GM19193 (cell line): Measurements from ENCODE around the gene DES.

Experiments
- POLR2A ChIP-seq: IDR thresholded peaks from 4 replicates; pipeline ENCODE4 v1.6.1; 2011; ENCODE audit not compliant: insufficient read depth, insufficient read length; ENCODE audit errors: extremely low read depth

DES gene

DNA sequence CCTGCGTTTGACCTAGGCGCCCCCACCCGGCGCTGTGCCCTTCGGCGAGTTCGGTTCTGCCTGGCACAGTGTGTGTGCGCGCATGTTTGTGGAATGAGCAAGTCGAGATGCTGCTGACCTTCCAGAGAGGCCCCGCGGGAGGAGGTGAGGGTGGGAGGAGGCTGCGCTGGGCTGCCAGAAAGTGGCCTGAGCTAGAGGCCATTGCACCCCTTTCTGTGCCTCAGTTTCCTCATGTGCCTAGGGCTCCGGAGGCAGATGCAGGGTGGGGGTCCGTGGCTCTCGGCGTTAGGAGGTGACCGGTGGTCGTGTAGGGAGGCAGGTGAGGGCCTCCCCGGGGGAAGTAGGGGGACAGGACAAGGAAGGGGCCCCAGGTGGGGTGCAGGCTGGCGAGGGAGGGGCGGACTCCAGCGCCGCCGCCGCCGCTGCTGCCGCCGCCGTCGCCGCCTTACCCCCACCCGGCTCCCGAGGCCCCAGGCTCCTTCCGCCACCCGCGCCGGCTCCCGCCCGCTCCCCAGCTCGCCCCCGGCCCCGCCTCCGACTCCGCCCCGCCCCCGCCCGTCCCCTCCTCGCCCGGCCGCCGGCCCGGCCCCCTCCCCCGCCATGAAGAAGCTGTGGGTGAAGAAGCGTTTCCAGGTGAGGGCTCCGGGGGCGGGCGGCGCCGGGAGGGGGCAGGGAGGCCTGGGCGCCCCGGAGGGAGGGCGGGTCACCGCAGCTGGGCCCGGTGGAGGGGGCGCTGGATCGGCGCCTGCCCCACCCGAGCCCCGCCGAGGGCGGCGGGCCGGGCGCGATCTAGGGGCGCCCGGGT, 23.5 kb downstream of the DES start:
- no peak for TF ChIP-seq POLR2A

DNA sequence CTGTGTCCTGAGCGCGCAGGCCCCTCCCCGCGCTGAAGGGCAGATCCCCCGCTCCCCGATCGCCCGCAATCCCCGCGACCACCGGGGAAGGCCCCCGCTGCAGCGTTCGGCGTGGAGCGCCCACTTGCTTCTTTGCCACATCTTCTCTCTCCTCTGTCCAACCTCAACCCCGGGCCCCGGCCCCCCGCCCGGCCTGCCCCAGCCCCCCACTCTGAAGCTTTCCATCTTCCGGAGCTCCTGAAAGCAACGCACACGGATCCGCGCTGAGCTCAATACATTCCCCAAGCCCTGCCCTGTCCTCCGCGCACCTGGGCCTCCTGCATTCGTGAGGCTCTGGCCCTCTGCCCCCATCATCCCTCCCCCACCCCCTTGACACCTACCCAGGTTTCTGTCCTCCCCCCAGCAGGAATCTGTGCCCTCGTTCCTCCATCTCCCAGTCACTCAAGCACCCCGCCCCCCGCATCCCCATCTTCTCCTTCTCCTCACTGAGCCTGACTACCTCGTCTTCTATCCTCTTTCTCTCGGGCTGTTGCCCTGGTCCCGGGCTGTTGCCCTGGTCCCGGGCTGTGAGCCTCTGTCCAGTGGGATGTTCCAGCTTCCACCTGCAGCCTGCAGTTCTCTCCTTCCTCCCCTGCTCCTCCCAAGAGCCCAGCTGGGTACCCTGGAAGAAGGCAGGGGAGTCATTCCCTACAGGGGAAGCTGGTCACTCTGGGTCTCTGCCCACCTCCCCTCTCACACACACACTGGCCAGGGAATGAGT, 24.3 kb downstream of the DES start:
- TF ChIP-seq POLR2A: no peak

DNA sequence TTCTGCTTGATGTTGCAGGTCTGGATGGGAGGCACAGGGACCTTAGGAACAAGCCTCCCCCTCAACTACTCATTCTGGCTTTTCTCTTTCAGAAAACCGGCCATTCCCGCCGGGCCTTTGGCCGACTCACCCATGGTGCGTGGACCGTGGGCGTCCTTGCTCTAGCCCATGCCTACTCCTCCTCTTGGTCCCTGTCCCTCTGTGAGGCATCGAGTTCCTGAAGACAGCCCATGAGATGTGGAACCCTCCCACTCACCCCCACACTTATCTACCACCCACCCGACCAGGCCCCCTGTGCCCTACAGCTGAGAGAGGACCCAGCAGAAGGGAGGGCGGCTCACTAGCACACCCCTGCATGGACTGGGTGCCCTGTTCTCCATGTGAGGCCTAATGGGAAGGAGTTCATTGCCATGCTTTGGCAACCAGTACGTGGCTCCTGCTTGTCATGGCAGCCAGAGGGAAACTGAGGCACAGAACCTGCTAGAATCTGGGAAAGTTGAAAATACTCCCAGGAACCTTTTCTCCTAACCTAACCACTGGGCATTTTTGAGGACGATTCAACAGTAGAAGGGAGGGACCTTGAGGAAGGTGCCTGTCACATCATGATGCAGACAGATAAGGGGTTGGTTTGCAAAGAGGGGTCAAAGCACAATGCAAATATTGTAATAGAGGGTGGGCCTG, 25.0 kb downstream of the DES start:
- no peak for TF ChIP-seq POLR2A

DNA sequence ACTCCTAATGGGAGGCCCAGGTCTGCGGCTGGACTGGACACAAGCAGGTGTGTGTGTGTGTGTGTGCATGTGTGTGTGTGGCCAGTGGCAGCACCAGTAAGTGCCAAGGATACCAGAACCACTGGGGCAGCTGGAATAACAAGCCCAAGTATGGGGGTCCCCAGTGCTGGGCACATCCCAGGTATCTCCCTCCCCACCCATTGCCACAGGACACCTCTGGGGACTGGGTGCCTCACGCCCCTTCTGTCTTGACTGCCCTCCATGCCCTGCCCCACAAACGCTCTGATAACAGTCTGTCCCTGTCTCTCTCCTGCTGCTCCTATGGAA, 25.5 kb downstream of the DES start:
- TF ChIP-seq POLR2A: no peak

DNA sequence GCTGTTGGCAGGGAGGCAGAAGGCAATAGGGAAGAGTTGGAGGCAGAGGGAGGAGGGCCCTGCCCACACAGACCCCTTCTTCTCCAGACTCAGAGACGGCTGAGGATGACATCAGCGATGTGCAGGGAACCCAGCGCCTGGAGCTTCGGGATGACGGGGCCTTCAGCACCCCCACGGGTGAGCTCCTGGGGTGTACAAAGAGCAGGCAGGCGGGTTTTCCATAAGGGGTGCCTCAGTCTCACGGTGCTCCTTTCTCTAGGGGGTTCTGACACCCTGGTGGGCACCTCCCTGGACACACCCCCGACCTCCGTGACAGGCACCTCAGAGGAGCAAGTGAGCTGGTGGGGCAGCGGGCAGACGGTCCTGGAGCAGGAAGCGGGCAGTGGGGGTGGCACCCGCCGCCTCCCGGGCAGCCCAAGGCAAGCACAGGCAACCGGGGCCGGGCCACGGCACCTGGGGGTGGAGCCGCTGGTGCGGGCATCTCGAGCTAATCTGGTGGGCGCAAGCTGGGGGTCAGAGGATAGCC, 26.5 kb downstream of the DES start:
- TF ChIP-seq POLR2A: no peak

DNA sequence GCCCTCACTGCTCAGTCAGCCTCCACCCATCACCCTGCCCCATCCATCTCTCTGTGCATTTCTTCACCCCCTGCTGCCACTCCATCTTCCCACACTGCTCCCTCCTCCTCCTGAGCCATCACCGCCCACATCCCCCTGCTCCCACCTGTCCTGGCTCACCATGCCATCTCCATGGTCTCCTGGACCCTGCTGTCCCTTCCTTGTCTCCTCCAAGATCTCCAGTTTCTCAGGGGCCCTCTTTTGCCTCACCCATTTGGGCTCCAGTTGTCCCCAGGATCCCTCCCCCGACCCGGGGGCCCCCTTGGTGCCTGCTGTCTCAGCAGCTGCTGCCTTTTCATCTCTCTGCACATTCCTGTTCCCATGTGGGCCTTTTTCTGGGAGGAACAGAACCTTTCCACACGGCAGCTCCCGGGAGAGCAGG, 27.1 kb downstream of the DES start:
- no peak for TF ChIP-seq POLR2A

DNA sequence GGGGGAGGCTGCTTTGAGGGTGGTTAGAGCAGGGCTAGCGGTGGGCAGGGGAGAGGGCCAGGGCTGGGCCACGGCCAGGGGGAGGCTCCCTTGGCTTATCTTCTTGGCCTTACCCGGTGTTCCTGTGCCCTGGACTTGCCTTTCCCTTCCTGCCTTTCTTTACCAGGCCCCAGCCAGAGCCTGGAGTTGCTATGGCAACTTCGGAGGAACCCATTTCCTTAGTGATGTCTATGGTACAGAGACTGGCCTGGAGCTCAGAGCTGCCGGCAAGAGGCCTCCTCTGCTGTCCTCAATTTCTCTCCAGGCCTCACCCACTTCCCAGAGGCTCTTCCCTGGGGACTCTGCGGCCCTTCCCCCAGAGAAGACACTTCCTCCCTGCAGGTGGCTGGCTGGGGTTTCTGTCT, 27.9 kb downstream of the DES start:
- TF ChIP-seq POLR2A: no peak

DNA sequence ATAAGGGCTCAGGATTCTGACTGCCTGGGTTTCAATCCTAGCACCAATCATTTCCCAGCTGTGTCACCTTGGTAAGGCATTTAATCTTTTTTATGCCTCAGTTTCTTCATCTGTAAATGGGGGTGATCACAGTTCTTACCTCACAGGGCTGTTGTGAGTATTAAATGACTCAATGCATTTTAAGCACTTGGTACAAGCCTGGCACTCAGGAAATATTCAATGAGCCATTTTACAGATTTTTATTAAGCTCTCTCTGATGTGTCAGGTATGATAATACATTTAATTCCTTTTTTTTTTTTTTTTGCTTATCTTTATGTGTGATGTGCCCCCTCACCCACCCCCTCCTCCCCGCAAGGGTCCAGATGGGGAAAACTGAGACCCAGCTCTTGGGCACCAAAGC, 28.5 kb downstream of the DES start:
- no peak for TF ChIP-seq POLR2A

DNA sequence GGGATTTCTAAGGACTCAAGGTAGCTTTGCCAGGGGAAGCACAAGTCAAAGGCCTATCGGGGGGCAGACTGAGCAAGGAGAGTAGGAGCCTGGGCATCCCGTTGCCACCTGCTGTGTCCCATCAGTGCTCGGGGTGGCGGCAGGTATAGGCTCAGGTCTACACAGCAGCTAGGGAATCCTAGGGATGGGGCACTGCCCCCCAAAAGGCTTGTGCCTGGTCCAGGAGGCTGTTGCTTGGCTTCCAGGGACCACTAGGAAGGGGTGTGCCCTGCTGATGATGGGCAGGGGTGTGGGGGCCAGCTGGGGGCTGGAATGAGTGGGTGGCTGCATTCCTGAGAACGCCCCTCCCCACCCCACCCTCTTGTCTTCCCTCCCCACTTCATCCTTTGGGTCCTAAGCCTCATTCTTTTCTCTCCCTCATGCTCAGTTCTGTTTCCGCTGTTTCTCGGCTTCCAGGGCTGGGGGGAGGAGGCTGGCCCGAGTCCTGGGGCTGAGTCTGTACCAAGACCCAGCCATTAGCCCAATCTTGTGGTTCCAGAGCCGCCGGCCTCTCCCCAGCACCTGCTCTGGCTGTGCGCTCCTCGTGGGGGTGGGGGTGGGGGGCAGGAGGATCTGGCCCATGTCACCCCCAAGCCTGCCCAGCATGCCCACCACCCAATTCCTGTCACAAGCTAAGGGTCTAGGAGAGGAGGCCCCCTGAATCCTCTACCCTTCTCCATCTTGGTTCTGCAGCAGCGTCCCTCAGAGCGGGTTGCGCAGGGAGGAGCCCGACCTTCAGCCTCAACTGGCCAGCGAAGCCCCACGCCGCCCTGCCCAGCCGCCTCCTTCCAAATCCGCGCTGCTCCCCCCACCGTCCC, 29.3 kb downstream of the DES start:
- TF ChIP-seq POLR2A: no peak

DNA sequence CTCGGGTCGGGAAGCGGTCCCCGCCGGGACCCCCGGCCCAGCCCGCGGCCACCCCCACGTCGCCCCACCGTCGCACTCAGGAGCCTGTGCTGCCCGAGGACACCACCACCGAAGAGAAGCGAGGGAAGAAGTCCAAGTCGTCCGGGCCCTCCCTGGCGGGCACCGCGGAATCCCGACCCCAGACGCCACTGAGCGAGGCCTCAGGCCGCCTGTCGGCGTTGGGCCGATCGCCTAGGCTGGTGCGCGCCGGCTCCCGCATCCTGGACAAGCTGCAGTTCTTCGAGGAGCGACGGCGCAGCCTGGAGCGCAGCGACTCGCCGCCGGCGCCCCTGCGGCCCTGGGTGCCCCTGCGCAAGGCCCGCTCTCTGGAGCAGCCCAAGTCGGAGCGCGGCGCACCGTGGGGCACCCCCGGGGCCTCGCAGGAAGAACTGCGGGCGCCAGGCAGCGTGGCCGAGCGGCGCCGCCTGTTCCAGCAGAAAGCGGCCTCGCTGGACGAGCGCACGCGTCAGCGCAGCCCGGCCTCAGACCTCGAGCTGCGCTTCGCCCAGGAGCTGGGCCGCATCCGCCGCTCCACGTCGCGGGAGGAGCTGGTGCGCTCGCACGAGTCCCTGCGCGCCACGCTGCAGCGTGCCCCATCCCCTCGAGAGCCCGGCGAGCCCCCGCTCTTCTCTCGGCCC, 30.1 kb downstream of the DES start:
- no peak for TF ChIP-seq POLR2A

DNA sequence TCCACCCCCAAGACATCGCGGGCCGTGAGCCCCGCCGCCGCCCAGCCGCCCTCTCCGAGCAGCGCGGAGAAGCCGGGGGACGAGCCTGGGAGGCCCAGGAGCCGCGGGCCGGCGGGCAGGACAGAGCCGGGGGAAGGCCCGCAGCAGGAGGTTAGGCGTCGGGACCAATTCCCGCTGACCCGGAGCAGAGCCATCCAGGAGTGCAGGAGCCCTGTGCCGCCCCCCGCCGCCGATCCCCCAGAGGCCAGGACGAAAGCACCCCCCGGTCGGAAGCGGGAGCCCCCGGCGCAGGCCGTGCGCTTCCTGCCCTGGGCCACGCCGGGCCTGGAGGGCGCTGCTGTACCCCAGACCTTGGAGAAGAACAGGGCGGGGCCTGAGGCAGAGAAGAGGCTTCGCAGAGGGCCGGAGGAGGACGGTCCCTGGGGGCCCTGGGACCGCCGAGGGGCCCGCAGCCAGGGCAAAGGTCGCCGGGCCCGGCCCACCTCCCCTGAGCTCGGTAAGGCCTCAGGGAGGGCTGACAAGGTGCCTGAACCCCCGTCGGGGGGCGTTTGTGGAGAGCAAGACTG, 30.7 kb downstream of the DES start:
- no peak for TF ChIP-seq POLR2A

DNA sequence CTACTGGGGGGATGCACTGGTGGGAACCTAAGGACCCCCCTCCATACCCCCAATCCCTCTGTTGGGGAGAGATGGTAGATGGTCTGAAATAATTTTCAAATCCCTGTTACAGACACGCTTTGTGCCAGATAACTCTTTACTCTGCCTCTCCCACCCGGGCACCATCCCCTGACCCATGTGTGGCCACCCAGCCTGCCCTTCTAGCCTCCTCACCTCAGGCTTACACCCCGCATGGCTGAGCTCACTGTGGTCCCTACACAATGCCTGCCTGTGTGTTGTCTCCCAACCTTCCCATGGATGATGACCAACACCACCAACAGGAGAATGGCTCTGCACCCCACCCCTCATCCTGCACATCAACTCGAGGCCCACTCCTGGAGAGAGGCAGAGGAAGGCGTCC, 31.4 kb downstream of the DES start:
- no peak for TF ChIP-seq POLR2A

DNA sequence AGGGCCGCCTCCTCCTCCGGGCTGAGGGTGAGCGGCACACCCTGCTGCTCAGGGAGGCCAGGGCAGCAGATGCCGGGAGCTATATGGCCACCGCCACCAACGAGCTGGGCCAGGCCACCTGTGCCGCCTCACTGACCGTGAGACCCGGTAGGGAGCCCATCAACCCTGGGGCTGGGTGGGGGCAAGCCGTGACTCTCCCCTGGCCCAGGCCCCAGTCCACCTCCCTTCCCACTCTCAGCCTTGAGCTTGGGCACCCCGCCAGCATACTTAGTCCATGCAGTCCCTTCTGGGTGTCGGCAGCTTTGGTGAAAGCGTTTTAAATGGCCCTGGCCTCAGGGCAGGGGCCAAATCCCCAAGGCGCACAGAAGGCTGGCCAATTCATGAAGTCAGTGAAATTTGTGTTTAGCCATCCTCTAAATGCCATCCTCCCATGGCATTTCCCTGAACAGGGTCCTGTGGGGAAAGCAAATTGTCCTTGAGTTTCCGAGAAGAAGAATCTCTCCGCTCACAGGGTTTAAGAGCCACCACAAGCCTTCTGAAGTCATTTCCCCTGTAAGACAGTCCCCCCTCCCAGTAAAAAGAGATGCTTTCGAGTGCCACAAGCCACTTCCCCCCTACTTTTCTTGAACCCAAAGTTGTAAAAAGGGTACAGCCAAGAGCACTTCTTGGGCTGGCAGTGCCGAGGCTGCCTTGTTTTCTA, 33.6 kb downstream of the DES start:
- no peak for TF ChIP-seq POLR2A

DNA sequence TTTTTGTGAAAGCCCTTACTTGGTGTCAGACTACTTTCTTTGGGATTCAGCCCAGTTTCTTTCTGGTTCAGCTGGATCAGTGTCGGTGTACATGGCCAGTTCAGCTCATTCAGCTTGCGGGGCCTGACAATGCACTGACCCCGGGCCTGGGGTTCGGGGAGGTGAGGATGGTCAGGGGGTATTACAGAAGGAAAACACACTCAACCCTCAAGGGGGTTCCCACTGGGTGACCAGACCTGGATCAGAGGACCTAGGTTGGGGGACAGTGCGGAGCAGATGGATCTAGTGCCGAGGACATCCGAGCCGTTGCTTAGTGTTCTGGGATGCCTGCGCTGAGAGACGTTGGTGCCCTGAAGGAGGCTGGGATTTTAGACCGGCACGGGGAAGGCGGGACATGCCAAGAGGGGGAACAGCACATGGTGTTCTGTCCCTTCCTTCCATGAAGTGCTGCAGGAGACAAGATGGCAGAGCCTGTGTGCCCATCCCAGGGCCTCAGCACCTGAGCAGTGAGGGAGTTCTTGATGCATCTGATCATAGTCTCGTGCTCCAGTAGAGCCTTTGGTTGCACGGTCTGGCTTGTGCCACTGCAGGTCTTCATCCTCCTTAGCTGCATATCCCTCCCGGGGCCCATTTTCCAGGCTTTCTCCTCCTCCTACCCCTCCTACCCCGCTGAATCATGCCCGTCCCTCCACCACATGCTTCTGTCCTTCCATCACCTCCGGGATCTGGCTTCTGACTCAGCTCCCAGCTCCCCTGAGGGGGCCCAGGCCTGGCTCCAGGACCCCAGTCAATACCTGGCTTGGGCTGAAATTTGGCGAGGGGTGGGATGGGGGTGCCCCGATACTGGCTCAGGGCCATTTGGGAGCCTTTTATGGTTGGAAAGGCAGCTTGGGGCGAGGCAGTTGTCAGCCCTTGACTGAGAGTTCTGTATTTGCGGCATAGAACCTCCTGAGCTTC, 34.5 kb downstream of the DES start:
- no peak for TF ChIP-seq POLR2A
